ENCODE data around the gene PATE4. TPM values are rescaled to one million over a fixed set of nuclear protein-coding genes. Genes with fewer than 3 reads are reported as not detected.
"Not testable (repeated sequence)": the region's sequence is repeated elsewhere in the genome, so short reads cannot be mapped to it uniquely, and the experiment has no call there.

The PATE4 gene
- polyA plus RNA-seq, 1 of the 3 experiments (the other 2 are of a cell fraction) = not detected

DNA sequence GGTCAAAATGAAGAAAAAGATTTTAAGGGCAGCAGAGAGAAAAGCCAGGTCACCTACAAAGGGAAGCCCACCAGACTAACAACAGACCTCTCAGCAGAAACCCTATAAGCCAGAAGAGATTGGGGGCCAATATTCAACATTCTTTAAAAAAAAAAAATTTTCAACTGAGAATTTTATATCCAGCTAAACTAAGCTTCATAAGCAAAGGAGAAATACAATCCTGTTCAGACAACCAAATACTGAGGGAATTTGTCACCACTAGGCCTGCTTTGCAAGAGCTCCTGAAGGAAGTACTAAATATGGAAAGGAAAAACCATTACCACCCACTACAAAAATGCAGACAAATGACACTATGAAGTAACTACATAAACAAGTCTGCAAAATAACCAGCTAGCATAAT lies 13.1 kb downstream of the PATE4 start:
- Histone ChIP-seq H3K27ac (ENCODE audit: low read depth in 2 of 2, low read length in 1 of 2) (no peak overlapping the region), H3K4me3 (ENCODE audit: low read depth in 2 of 2, low read length in 1 of 2) (no peak overlapping the region), H4K20me1 (ENCODE audit: insufficient read depth) (no peaks in the 10 kb centered on the region), H3K9ac (no peak overlapping the region), H3K9me2 (no peaks in the 10 kb centered on the region), H3K27me3 (ENCODE audit: insufficient read depth) (no peaks in the 10 kb centered on the region), H3K36me3 (replicated peaks in 1 of 2; ENCODE audit: control insufficient read depth in 1 of 2, insufficient read depth in 2 of 2, low read length in 1 of 2) (no peaks in the 10 kb centered on the region), H3K4me1 (ENCODE audit: control insufficient read depth in 1 of 2, insufficient read depth in 2 of 2, low read depth in 1 of 2, low read length in 1 of 2) (no peaks in the 10 kb centered on the region), H3K79me2 (ENCODE audit: insufficient read depth) (no peaks in the 10 kb centered on the region), H3K9me3 (no peaks in the 10 kb centered on the region), H3K4me2 (no peak overlapping the region), H3F3A (replicated peaks; ENCODE audit: insufficient read depth) (no peaks in the 10 kb centered on the region), H2AFZ (ENCODE audit: low read depth) (no peak overlapping the region)
- POLR2A ChIA-PET = no interaction called here
- TF ChIP-seq CHD2 (IDR thresholded peaks at IDR 0.05; ENCODE audit: low read length, partially characterized antibody) = no peak
- TF ChIP-seq RXRA (IDR thresholded peaks at IDR 0.05; ENCODE audit: borderline replicate concordance, low read depth) = no peak
- TF ChIP-seq RFX5 (IDR thresholded peaks at IDR 0.05; ENCODE audit: low read length) = no peak
- TF ChIP-seq POLR2AphosphoS5 (IDR thresholded peaks at IDR 0.05; ENCODE audit: low read depth, low read length) = no peak
- TF ChIP-seq, protein P1, sequence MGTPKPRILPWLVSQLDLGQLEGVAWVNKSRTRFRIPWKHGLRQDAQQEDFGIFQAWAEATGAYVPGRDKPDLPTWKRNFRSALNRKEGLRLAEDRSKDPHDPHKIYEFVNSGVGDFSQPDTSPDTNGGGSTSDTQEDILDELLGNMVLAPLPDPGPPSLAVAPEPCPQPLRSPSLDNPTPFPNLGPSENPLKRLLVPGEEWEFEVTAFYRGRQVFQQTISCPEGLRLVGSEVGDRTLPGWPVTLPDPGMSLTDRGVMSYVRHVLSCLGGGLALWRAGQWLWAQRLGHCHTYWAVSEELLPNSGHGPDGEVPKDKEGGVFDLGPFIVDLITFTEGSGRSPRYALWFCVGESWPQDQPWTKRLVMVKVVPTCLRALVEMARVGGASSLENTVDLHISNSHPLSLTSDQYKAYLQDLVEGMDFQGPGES (IDR thresholded peaks at IDR 0.05; ENCODE audit: low read depth, low read length) = no peak
- no peak for TF ChIP-seq FOXM1 (IDR thresholded peaks at IDR 0.05; ENCODE audit: low read depth)
- TF ChIP-seq ELF1 (IDR thresholded peaks at IDR 0.05) = no peak
- no peak for TF ChIP-seq TAF1 (IDR thresholded peaks at IDR 0.05; ENCODE audit: borderline replicate concordance, low read depth, low read length)
- TF ChIP-seq RAD21 (IDR thresholded peaks at IDR 0.05; ENCODE audit: low read length) = no peak
- TF ChIP-seq RCOR1 (IDR thresholded peaks at IDR 0.05; ENCODE audit: low read length) = no peak
- no peak for TF ChIP-seq NFIC (IDR thresholded peaks at IDR 0.05; ENCODE audit: borderline replicate concordance)
- TF ChIP-seq TEAD4 (IDR thresholded peaks at IDR 0.05; ENCODE audit: borderline replicate concordance, insufficient read depth) = no peak
- TF ChIP-seq, protein P2, sequence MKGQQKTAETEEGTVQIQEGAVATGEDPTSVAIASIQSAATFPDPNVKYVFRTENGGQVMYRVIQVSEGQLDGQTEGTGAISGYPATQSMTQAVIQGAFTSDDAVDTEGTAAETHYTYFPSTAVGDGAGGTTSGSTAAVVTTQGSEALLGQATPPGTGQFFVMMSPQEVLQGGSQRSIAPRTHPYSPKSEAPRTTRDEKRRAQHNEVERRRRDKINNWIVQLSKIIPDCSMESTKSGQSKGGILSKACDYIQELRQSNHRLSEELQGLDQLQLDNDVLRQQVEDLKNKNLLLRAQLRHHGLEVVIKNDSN (IDR thresholded peaks at IDR 0.05; ENCODE audit: borderline replicate concordance, low read depth) = no peak
- CTCF ChIA-PET = no interaction called here
- no peak for DNase-seq

DNA sequence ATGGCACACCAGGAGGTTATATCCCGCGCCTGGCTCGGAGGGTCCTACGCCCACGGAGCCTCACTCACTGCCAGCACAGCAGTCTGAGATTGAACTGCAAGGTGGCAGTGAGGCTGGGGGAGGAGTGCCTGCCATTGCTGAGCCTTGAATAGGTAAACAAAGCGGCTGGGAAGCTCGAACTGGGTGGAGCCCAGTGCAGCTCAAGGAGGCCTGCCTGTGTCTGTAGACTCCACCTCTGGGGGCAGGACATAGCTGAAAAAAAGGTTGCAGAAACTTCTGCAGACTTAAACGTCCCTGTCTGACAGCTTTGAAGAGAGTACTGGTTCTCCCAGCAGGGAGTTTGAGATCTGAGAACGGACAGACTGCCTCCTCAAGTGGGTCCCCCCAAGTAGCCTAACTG lies 24.6 kb downstream of the PATE4 start:
- not testable (repeated sequence) for H3K9me3 ChIP-seq
- WGBS (ENCODE audit: low lambda C conversion rate) = 50% methylated on average over 8 of the region's 9 CpGs

DNA sequence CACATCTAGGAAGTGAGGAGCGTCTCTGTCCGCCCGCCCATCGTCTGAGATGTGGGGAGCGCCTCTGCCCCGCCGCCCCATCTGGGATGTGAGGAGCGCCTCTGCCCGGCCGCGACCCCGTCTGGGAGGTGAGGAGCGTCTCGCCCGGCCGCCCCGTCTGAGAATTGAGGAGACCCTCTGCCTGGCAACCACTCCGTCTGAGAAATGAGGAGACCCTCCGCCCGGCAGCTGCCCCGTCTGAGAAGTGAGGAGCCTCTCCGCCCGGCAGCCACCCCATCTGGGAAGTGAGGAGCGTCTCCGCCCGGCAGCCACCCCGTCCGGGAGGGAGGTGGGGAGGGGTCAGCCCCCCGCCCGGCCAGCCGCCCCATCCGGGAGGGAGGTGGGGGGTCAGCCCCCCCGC lies 29.7 kb downstream of the PATE4 start:
- DNase-seq; H3K79me2 ChIP-seq (ENCODE audit: insufficient read depth); POLR2A ChIA-PET: not testable (repeated sequence)

More for the DNA sequence above, 24.6 kb downstream of the PATE4 start:
- H3K36me3 ChIP-seq (replicated peaks in 1 of 2; ENCODE audit: control insufficient read depth in 1 of 2, insufficient read depth in 2 of 2, low read length in 1 of 2); H3K9me2 ChIP-seq; H3F3A ChIP-seq (replicated peaks; ENCODE audit: insufficient read depth); CTCF ChIA-PET; POLR2A ChIA-PET; H3K9ac ChIP-seq; H3K4me3 ChIP-seq (ENCODE audit: low read depth in 2 of 2, low read length in 1 of 2); H4K20me1 ChIP-seq (ENCODE audit: insufficient read depth); DNase-seq; H3K79me2 ChIP-seq (ENCODE audit: insufficient read depth); H3K4me2 ChIP-seq; H2AFZ ChIP-seq (ENCODE audit: low read depth); H3K27me3 ChIP-seq (ENCODE audit: insufficient read depth); H3K27ac ChIP-seq (ENCODE audit: low read depth in 2 of 2, low read length in 1 of 2); H3K4me1 ChIP-seq (ENCODE audit: control insufficient read depth in 1 of 2, insufficient read depth in 2 of 2, low read depth in 1 of 2, low read length in 1 of 2): not testable (repeated sequence)

DNA sequence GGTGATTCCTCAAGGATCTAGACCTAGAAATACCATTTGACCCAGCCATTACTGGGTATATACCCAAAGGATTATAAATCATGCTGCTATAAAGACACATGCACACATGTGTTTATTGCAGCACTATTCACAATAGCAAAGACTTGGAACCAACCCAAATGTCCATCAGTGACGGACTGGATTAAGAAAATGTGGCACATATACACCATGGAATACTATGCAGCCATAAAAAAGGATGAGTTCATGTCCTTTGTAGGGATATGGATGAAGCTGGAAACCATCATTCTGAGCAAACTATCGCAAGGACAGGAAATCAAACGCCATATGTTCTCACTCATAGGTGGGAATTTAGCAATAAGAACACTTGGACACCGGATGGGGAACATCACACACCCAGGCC lies 32.2 kb downstream of the PATE4 start:
- H3K4me3 ChIP-seq (ENCODE audit: low read depth in 2 of 2, low read length in 1 of 2); H3K27ac ChIP-seq (ENCODE audit: low read depth in 2 of 2, low read length in 1 of 2); POLR2A ChIA-PET; H4K20me1 ChIP-seq (ENCODE audit: insufficient read depth); H3K79me2 ChIP-seq (ENCODE audit: insufficient read depth); H3K9me2 ChIP-seq; H3K9ac ChIP-seq; H3F3A ChIP-seq (replicated peaks; ENCODE audit: insufficient read depth); H3K27me3 ChIP-seq (ENCODE audit: insufficient read depth); H3K9me3 ChIP-seq; DNase-seq; H2AFZ ChIP-seq (ENCODE audit: low read depth); H3K36me3 ChIP-seq (replicated peaks in 1 of 2; ENCODE audit: control insufficient read depth in 1 of 2, insufficient read depth in 2 of 2, low read length in 1 of 2); H3K4me1 ChIP-seq (ENCODE audit: control insufficient read depth in 1 of 2, insufficient read depth in 2 of 2, low read depth in 1 of 2, low read length in 1 of 2); H3K4me2 ChIP-seq: not testable (repeated sequence)
- 48% methylated on average over 4 of the region's 4 CpGs for WGBS (ENCODE audit: low lambda C conversion rate)
- CTCF ChIA-PET = interaction anchor here (1.6 kb wide), 1 partner anchor 9 kb away, joined by 5 read pairs; no protein-coding TSS in a partner anchor

More for the DNA sequence above, 29.7 kb downstream of the PATE4 start:
- H3K9me3 ChIP-seq; H3K4me3 ChIP-seq (ENCODE audit: low read depth in 2 of 2, low read length in 1 of 2); CTCF ChIA-PET; H3K4me2 ChIP-seq; H3K9me2 ChIP-seq; H3K4me1 ChIP-seq (ENCODE audit: control insufficient read depth in 1 of 2, insufficient read depth in 2 of 2, low read depth in 1 of 2, low read length in 1 of 2); H4K20me1 ChIP-seq (ENCODE audit: insufficient read depth); H2AFZ ChIP-seq (ENCODE audit: low read depth); H3K36me3 ChIP-seq (replicated peaks in 1 of 2; ENCODE audit: control insufficient read depth in 1 of 2, insufficient read depth in 2 of 2, low read length in 1 of 2); H3K9ac ChIP-seq; H3K27ac ChIP-seq (ENCODE audit: low read depth in 2 of 2, low read length in 1 of 2); H3F3A ChIP-seq (replicated peaks; ENCODE audit: insufficient read depth); H3K27me3 ChIP-seq (ENCODE audit: insufficient read depth): not testable (repeated sequence)
- no CpG with 5 or more reads among the region's 33 CpGs for WGBS (ENCODE audit: low lambda C conversion rate)
